Measurements from ENCODE around the gene UNC5C.

UNC5C gene

GRCh38 chr4:95516528-95517017 is 32.2 kb downstream of the UNC5C start:
- no peak for DNase-seq

DNA sequence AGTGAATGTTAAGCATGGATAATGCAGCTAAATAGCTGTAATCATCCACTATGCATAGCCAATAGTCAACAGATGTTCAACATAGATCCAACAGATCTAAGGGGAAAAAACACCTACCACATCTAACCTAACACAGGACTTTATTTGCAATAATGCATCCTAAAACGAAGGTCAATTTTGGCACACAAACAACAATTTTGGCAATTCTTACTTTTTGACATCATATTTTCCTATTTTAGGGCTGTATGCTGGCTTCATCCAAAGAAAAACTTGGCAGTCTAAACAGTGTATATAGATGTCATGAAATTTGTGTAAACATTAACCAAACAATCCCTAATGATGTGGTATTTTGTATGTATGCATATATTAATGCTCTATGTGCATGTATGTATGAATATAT is 33.2 kb downstream of the UNC5C start:
- no peak for DNase-seq

DNA sequence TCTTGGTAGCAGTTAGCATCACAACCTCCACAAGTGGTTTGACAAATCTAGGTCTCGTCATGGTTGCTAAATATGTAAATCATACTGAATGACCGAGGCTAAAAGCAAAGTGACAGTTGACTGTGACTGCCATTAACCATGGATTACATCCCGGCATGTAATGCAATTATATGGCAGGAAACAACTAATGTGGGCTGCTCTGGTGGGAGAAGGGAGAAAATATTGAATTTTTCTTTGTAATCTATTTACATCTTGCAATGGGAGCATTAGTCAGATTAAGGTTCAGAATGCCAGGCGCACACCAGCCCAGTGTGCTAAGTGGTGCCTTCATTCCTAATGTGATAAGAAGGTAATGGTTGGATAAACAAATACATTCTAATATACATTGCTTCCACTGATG is 35.8 kb downstream of the UNC5C start:
- DNase-seq = no peak

DNA sequence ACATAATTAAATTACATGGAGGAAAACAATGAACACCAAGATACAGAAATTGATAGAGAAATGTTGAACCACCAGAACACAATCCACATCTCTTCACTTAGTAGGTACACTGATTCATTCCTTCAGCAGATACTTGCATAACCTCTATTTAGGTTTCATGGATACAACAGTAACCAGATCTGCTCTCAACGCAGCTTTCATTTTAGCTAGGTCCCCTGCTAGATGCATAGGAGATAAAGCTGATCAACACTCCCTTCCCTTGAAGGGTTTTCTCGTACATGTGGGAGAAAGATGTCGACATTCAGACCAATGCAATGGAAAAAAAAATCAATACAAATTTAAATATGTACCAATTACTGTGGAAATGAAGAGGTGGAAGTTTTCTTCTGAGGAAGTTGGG is 37.3 kb downstream of the UNC5C start:
- DNase-seq = no peak

DNA sequence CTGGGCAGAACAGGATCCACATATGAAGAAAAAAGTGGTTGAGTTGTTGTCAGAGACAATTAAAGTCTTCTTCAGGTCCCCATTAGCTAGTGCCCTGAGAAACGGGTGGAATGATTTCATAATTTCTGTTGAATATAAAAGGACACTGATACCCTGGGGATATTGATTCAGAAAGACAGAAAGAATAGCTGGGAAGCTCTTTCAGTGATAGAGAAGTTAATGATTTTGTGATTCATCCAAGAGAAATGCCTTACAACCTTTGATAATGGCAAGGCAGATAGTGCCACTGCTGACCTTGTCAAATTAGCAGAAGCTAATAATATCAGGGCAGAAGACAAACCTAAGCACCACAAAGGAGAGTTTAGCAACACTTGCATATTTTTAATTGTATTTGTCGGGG is 37.9 kb downstream of the UNC5C start:
- DNase-seq = no peak

DNA sequence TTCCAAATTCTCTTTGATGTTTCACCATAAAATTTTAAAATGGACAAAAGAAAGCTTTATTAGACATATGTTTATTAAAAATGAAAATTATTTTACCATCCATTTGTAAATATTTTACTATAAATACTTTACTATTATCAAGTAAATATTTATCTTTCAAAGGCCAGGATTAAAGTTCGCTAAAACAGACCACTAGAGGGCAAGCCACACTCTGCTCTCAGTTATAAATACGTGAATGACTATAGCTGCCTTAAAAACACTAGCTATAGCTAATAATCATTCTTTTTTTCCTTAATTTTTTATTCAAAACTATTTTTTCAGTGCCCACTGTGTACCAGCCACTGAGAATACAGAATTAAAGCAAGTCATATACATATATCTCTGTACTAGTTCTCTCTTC is 38.6 kb downstream of the UNC5C start:
- DNase-seq = peak in 1 of 2 donors; percentile 11

GRCh38 chr4:95508421-95508820 is 40.4 kb downstream of the UNC5C start:
- DNase-seq = no peak

- no peak for DNase-seq
Measured at GRCh38 chr4:95507561-95507960, 41.2 kb downstream of the UNC5C start.

GRCh38 chr4:95507147-95507546 is 41.6 kb downstream of the UNC5C start:
- no peak for DNase-seq

DNA sequence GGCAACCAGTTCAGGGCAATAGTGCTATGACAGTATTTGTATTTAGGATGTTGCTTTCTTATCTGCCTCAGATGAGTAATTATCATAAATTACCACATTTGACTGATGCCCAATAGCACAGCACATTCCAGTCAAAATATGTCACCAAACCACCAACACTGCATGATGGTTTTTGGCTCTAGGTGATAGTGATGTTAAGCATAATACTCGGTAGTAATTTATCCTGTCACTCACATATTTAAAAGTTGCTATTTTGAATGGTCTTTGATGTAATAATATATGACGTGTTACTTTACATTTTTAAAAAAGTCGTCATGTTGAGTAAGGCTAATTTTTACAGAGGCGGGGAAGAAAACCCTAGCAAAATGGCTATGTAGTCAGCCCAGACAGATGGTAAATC is 42.5 kb downstream of the UNC5C start:
- no peak for DNase-seq

GRCh38 chr4:95505799-95506198 is 43.0 kb downstream of the UNC5C start:
- no peak for DNase-seq

GRCh38 chr4:95505151-95505550 is 43.6 kb downstream of the UNC5C start:
- DNase-seq = no peak

DNA sequence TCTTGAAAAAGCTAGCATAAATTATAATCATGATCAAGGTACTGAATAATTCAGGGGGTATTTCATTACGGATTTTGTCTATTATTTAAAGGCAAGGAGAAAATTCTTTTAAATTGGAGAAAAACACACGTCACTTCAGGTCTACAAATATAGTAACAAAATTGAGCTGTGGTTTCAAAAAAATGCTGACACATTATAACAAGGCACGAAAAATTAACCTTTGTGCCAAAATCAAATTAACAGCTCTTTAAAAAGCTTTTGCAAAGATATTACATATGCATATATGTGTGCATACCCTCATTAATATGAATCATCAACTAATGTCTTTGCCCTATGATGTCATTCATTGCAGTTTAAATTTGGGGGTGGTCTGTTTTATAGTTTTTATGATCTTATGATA is 44.3 kb downstream of the UNC5C start:
- DNase-seq = no peak

- no peak for DNase-seq
Measured at GRCh38 chr4:95500361-95500760, 48.4 kb downstream of the UNC5C start.

DNA sequence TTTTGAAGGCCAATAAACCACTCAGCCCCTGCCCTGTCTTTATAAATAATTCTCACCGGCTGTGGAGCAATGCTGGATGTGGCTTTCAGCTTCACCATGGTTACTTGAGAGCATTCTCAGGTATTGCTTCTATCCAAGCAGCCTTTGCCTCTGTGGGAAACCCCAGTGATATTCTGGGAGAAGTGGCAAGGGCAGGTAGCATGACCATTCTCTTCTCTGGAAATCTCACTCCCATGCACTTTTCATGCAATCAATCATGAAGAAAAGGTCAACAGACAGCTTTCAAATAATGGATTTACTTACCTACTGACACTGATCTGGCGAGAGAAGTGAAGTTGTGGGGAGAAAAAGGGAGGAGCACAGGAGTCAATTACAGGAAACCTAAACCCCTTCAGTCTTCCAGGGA is 49.5 kb downstream of the UNC5C start:
- DNase-seq = no peak

GRCh38 chr4:95494186-95494585 is 54.6 kb downstream of the UNC5C start:
- DNase-seq = no peak

DNA sequence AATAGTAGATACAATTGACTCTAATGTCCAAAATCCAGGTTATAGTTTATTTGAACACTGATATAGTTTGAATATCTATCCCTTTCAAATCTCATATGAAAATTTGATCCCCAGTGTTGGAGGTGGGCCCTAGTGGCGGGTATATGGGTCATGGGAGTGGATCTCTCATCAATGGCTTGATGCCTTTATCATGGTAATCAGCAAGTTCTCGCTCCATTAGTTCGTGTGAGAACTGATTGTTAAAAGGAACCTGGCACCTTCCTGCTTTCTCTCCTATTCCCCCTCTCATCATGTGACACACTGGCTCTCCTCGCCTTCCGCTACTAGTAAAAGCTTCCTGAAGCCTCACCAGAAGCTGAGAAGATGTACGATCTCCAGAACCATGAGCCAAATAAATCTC is 70.1 kb downstream of the UNC5C start:
- no peak for DNase-seq

- DNase-seq = no peak
Measured at GRCh38 chr4:95476121-95476520, 72.7 kb downstream of the UNC5C start.

GRCh38 chr4:95472534-95472933 is 76.2 kb downstream of the UNC5C start:
- DNase-seq = no peak

GRCh38 chr4:95470622-95471021 is 78.2 kb downstream of the UNC5C start:
- no peak for DNase-seq

- DNase-seq = no peak
Measured at GRCh38 chr4:95469617-95470016, 79.2 kb downstream of the UNC5C start.

DNA sequence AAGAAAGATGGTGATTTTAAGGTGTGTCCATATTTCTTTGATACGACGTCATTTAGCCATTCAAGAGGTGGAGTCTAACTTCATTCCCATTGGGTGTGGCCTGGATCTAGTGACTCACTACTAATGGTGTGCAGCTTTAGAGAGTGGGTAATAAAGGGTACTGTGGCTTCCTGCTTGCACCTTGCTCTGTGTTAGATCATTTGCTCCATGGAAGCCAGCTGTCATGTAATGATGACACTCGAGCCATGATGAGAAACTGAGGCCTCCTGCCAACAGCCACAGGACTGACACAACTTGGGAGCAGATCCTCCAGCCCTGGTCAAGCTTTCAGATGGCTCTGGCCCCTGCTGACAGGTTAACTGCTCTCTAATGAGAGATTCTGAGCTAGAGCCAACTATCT is 82.0 kb downstream of the UNC5C start:
- DNase-seq = no peak

GRCh38 chr4:95465010-95465409 is 83.8 kb downstream of the UNC5C start:
- no peak for DNase-seq

- no peak for DNase-seq
Measured at GRCh38 chr4:95462921-95463320, 85.9 kb downstream of the UNC5C start.

- no peak for DNase-seq
Measured at GRCh38 chr4:95457353-95457752, 91.4 kb downstream of the UNC5C start.

GRCh38 chr4:95450294-95450693 is 98.5 kb downstream of the UNC5C start:
- no peak for DNase-seq

Measured in inflammatory macrophage (primary cell).